Cortex of kidney (tissue), 1 donor: Measurements from ENCODE around the gene WWOX.
"Not testable (repeated sequence)": the region's sequence is repeated elsewhere in the genome, so short reads cannot be mapped to it uniquely, and the experiment has no call there.

Experiments
- DNase-seq: peaks from one replicate; lab custom pipeline; 2025; lab: John Stamatoyannopoulos, UW

The WWOX gene

DNA sequence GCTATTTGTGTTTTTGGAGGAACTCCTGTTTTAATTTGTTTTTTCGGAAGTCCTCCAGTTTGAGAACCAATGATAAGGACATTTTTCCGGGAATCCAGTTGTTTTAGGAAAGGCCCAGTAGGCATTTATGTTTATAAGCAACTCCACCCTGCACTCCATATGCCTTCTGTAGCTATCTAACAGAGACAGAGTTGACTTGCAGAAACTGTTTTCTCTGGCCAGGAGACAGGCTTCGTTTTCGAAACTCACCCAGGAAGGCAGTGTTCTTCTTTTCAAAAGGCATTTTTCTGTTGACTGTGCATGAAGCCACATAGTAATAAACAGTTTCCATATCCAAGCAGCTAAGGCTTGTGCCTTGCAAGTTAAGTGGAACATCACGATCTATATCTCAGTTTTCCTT, 587.1 kb downstream of the WWOX start:
- no peak for DNase-seq

DNA sequence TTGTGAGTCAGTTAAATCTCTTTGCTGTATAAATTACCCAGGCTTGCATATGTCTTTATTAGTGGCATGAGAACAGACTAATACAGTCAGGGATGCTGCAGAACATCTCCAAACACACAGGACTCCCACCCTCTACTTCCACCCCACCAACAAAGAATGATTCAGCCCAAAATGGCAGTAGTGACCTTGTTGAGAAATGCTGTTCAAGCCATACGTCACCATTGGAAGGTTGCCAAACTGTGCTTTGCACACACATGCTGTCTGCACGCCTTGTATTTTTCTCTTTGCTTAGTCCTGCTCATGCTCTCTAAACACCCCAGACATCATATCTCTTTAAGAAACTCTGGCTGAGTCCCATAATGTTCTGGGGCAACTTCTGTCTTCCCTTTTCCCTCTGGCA, 589.6 kb downstream of the WWOX start:
- no peak for DNase-seq

DNA sequence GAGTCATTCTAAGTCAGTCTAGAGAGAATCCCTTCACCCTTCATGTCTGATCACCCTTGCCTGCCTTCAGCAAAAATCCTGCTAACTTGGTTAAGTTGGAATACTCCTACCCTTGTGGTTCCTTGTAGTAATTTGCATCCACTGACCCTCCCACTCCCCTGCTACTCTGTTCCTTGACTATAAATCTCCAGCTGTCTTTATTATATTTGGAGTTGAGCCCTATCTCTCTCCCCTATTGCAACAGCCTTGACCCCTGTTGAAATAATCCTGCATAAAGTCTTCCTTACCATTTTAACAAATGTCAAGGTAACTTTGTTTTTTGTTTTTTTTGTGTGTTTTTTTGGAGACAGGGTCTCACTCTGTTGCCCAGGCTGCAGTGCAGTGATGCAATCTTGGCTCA, 590.1 kb downstream of the WWOX start:
- no peak for DNase-seq

- no peak for DNase-seq
Observed at GRCh38 chr16:78690510-78690909, 591.1 kb downstream of the WWOX start.

- DNase-seq = not testable (repeated sequence)
Observed at GRCh38 chr16:78691746-78692145, 592.3 kb downstream of the WWOX start.

DNA sequence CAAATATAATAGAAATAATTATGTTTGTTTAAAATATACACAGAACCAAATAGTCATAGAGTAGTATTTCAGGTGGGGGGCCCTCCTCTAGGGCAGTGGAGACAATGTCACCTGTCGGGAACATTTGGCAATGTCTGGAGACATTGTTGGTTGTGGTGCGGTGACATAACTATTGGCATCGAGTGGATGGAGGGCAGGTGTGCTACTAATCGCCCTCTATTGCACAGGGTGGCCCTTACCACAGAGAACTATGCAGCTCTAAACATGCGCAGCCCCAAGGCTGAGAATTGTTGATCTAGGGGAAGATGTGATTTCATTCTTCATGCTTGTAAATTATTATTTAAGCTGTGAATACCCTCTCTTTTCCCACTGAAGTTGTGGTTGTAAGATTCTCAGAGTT, 594.0 kb downstream of the WWOX start:
- DNase-seq = no peak

GRCh38 chr16:78694414-78694813, 595.0 kb downstream of the WWOX start:
- no peak for DNase-seq

GRCh38 chr16:78695391-78695790, 595.9 kb downstream of the WWOX start:
- no peak for DNase-seq

DNA sequence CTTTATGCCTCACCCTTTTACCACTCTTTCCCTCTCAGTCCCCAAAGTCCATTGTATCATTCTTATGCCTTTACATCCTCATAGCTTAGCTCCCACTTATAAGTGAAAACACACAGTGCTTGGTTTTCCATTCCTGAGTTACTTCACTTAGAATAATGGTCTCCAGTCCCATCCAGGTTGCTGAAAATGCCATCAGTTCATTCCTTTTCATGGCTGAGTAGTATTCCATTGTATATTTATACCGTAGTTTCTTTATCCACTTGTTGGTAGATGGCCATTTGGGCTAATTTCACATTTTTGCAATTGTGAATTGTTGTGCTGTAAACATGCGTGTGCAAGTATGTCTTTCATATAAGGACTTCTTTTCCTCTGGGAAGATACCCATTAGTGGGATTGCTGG, 597.3 kb downstream of the WWOX start:
- DNase-seq = no peak

GRCh38 chr16:78697426-78697825, 598.0 kb downstream of the WWOX start:
- DNase-seq = no peak

GRCh38 chr16:78703936-78704335, 604.5 kb downstream of the WWOX start:
- DNase-seq = no peak

GRCh38 chr16:78704416-78704815, 605.0 kb downstream of the WWOX start:
- DNase-seq = no peak

DNA sequence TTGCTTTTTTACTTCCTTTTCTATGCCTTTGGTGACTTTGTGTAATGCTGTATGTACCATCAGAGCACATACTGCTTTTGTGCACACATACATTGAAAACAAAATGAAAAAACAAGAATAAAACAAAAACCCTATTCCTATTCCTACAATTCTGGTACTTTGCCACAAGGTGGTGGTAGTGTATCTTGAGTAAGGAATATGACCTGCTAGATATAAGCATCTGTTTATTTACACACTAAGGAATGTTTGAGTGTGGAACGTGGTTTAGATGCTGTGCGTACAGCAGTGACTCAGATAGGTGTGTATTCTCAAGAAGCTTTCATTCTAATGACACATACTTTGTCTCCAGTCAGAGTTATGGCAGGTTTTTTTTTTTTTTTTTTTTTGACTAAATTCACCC, 606.2 kb downstream of the WWOX start:
- DNase-seq = no peak

- DNase-seq = no peak
Observed at GRCh38 chr16:78706637-78707036, 607.2 kb downstream of the WWOX start.

DNA sequence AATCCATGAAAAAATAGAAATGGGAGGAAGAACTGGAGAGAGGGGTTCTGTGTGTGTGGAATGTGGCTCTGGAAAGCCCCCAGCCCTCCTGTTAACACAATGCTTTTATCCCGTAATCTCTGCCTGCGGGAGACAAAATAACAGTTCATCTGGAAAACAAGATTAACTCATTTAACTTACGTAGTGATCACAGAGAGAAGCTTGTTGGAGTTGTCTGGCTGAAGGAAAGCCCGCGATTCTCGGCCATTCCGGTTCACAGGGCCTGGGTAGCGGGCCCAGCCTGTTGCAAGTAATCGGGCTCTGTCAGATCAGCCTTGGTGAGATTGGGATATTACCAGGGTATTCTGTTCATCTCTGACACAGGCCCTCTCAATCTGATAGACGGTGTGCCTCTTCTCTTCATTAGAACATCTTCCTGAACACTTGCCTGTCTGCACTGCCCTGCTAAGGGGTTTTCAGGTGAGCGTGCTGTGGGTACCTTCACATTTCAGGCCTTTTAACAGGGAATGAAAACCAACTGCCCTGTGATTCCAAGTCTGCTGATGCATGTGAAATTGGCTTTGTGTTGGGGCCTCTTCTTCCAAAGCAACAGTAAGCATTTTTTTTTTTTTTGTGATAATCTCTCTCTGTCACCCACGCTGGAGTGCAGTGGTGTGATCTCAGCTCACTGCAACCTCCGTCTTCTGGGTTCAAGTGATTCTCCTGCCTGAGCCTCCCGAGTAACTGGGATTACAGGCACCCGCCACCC, 609.9 kb downstream of the WWOX start:
- no peak for DNase-seq

DNA sequence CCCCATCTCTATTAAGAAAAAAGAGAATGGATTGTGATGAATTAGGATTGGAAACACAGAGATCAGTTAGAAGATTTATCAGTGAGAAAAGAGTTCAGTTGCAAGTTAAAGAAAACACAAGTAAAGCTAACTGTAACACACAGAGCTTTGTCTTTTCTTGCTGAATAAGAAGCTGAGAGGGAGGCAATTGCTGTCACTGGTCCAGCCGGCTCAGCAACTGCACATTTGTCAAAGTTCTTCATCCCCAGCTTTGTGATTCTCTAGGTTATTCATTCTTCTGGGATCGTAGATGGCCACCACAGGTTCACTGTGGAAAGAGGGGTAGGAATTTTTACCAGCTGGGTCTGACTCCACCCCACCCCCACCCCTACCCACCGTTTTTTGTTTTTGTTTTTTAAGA, 615.7 kb downstream of the WWOX start:
- DNase-seq = no peak

DNA sequence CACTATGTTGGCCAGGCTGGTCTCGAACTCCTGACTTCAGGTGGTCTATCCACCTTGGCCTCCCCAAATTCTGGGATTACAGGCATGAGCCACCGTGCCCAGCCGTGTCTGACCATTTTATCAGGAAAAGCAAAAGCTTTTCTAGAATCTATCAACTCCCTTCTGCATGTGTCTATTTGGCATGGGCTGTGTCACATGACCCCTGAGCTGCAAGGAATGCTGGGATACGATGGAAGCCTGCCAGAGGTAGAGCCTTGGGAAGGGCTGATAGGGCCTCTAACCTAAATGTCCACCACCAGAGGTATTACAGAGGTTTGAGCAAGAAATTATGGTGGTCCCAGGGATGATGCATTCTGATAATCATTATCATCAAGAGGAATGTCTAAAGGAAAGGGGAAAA, 616.2 kb downstream of the WWOX start:
- no peak for DNase-seq

- no peak for DNase-seq
Observed at GRCh38 chr16:78718141-78718540, 618.7 kb downstream of the WWOX start.

- no peak for DNase-seq
Observed at GRCh38 chr16:78720416-78720815, 621.0 kb downstream of the WWOX start.

DNA sequence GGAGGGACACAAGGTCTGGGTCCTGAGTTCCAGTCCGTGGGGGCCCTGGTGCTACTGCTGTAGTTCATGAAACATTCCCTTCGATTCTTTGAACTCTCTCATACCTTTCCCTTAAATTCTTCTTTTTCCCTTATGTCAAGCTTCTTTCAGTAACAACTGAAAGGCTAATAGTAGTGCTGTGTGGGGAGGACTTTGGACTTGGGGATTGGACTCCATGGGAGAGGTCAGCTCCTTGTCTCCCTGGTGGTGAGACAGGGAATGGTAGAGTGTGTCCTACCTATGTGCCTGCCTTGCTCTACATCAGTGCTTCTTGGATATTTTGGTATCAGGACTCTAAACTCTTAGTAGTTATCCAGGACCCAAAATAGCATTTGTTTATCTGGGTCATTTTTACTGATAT, 628.1 kb downstream of the WWOX start:
- no peak for DNase-seq

DNA sequence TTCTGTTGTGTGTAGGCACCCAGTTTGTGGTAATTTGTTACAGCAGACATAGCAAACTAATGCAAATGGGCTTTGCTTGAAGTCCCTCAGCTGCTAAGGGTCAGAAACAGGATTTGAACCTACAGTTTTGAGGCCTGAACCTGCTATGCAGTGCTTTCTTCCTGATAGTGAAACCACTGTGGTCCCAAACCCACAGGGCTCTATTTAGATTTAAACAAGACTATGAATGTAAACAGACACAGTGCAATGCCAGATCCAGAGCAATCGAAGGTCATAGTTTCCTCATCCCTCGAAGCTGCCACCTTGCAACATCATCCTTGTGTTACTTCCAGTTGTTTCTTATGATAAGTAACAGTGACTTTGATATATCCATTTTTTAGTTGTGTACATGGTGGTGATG, 630.2 kb downstream of the WWOX start:
- no peak for DNase-seq

- no peak for DNase-seq
Observed at GRCh38 chr16:78731785-78732184, 632.3 kb downstream of the WWOX start.

- no peak for DNase-seq
Observed at GRCh38 chr16:78732696-78733095, 633.2 kb downstream of the WWOX start.

DNA sequence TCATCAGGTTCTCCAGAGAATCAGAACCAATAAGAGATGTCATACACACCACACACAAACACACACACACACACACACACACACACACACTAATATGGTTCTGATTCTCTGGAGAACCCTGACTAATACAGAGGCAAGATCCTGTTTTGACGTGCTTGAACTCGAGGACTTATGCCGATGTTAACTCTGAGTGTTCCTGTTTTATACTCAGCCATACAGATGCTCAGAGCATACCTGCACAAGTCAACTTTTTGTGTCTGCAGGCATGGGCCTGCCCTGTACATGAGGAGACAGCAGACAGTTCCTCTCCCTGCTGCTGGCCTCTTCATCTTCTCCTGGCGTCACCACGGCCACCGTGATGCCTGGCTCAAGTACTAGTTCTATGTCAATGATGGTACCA, 635.9 kb downstream of the WWOX start:
- DNase-seq = no peak
